T-cell (primary cell): Measurements from ENCODE around the gene CIZ1. TPM values are rescaled to one million over a fixed set of nuclear protein-coding genes. Genes with fewer than 3 reads are reported as not detected.
"Not testable (repeated sequence)": the region's sequence is repeated elsewhere in the genome, so short reads cannot be mapped to it uniquely, and the experiment has no call there.

Experiments used
- ATAC-seq, 4 experiments: fragments of 200-7000 bp in 3 of 4; fragments of 150-1000 bp in 1 of 4; cut with Tn5 transposase; replicated peaks in 1 of 4; 1 replicate in 3 of 4; 2 replicates in 1 of 4; pipeline ENCODE4 v1.10.0; 2021; ENCODE audit warnings: moderate library complexity in 3 of 4, mild to moderate bottlenecking in 2 of 4, moderate number of reproducible peaks in 1 of 4
- CTCF ChIA-PET, 2 donors: fragments of 300-600 bp; sonication (Branson Sonifier 250); formaldehyde crosslinking; loops; one replicate each; lab custom pipeline; 2022; ENCODE audit warnings: antibody characterized with exemption in 2 of 2; lab: Charles Lee
- POLR2A ChIA-PET, 2 donors: fragments of 300-600 bp; sonication (Branson Sonifier 250); formaldehyde crosslinking; loops; one replicate each; lab custom pipeline; 2022; ENCODE audit warnings: antibody characterized with exemption in 2 of 2; lab: Charles Lee
- DNase-seq, 35 experiments: peaks; one replicate each; pipeline versions ENCODE4 v3.0.0 to v3.0.0-alpha.2; 2013 to 2023
- H3K27ac ChIP-seq: one replicate; pipeline ENCODE4 v1.5.1; 2013; ENCODE audit warnings: low read length
- H3K27me3 ChIP-seq, 2 experiments: replicated peaks in 1 of 2; 1 replicate in 1 of 2; 2 replicates in 1 of 2; pipeline versions ENCODE4 v1.6.1 to v1.7.0; 2013; ENCODE audit warnings: low read length in 1 of 2, mixed read lengths in 1 of 2; ENCODE audit not compliant: control insufficient read depth in 2 of 2, insufficient read depth in 2 of 2; ENCODE audit errors: extremely low read depth in 1 of 2
- H3K36me3 ChIP-seq, 2 donors: 1 replicate in 1 of 2; 2 replicates in 1 of 2; pipeline versions ENCODE4 v1.6.1 to v1.7.0; 2013; ENCODE audit warnings: low read length in 1 of 2; ENCODE audit not compliant: control insufficient read depth in 2 of 2, insufficient read depth in 1 of 2; ENCODE audit errors: extremely low read depth in 1 of 2
- H3K4me1 ChIP-seq, 2 experiments: 1 replicate in 1 of 2; 2 replicates in 1 of 2; pipeline versions ENCODE4 v1.6.1 to v1.7.0; 2013; ENCODE audit warnings: low read length in 2 of 2, mixed read lengths in 1 of 2; ENCODE audit not compliant: insufficient read depth in 2 of 2, control insufficient read depth in 1 of 2; ENCODE audit errors: extremely low read depth in 1 of 2
- H3K4me3 ChIP-seq, 2 donors: 1 replicate in 1 of 2; 2 replicates in 1 of 2; pipeline versions ENCODE4 v1.5.1 to v1.7.0; 2013; ENCODE audit warnings: mild to moderate bottlenecking in 2 of 2, low read length in 1 of 2, moderate library complexity in 1 of 2; ENCODE audit not compliant: control insufficient read depth in 1 of 2; ENCODE audit errors: extremely low read depth in 1 of 2
- H3K9me3 ChIP-seq: 2 replicates; pipeline ENCODE4 v1.7.0; 2013
- H3K27ac Mint-ChIP-seq, 2 donors: one replicate each; pipeline ENCODE4 v1.8.0; 2020 to 2021; ENCODE audit warnings: mild to moderate bottlenecking in 2 of 2, mixed read lengths in 2 of 2
- H3K27me3 Mint-ChIP-seq, 2 donors: one replicate each; pipeline ENCODE4 v1.8.0; 2021 to 2022; ENCODE audit warnings: mixed read lengths in 2 of 2
- H3K36me3 Mint-ChIP-seq: one replicate; pipeline ENCODE4 v1.8.0; 2021; ENCODE audit warnings: mixed read lengths
- H3K4me1 Mint-ChIP-seq, 3 donors: one replicate each; pipeline ENCODE4 v1.8.0; 2020 to 2022; ENCODE audit warnings: mixed read lengths in 3 of 3, mild to moderate bottlenecking in 1 of 3
- H3K4me3 Mint-ChIP-seq, 3 donors: one replicate each; pipeline ENCODE4 v1.8.0; 2020 to 2022; ENCODE audit warnings: mild to moderate bottlenecking in 3 of 3, mixed read lengths in 3 of 3, moderate library complexity in 3 of 3
- H3K9me3 Mint-ChIP-seq, 3 donors: one replicate each; pipeline ENCODE4 v1.8.0; 2020 to 2022; ENCODE audit warnings: mixed read lengths in 3 of 3
- WGBS: methylation state at CpG from one replicate; pipeline ENCODE4 v1.1.5; 2013; ENCODE audit warnings: missing lambda C conversion rate; ENCODE audit not compliant: insufficient coverage; 5-methylcytosine and 5-hydroxymethylcytosine counted together
- total RNA-seq, 35 experiments: library from RNA in 6 of 35; stranded (reverse) in 6 of 35; fragments of 120-200 nt in 1 of 35; gene quantifications; one replicate each; pipeline versions ENCODE4 v1.2.1 to v1.2.4 and lab custom pipeline; 2013 to 2026

The CIZ1 gene
- total RNA-seq, 5 donors from 2014 or later (not counting 1 experiment from before 2014, with no cell fraction given), result 143 to 163 (median 150) TPM

DNA sequence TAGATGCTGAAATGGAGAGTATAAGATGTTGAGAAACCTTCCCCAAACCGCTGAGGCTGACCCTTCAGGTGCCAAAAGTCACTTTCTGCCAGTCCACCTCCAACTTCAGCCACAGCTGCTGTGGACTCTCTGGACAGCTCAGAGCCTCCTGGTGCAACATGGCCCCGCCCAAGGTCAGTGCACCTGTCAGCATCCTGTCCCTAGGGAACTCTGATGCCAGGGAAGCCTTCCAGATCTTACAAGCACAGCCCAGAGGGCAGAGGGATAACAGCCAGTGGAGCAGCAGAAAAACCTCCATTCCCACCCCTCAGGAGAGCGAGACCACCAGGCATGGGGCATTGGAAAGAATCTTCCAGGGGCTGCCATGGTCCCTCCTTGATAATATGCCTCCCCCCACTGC is 53.4 kb downstream of the CIZ1 start:
- Histone ChIP-seq H3K36me3 (no peaks in the 10 kb centered on the region), H3K27me3 (no peaks in the 10 kb centered on the region), H3K4me3 (no peak overlapping the region), H3K27ac (no peak overlapping the region), H3K4me1 (peaks cover 9 to 19% of the 10 kb centered on the region in 2 experiments), H3K9me3 (no peaks in the 10 kb centered on the region)
- DNase-seq (no peak), ATAC-seq (no peak)
- POLR2A ChIA-PET, result no interaction called here
- WGBS, result 92% methylated on average over 2 of the region's 3 CpGs
- H3K27ac Mint-ChIP-seq, result no peak overlapping the region
- no peak overlapping the region for H3K4me3 Mint-ChIP-seq
- no peaks in the 10 kb centered on the region for H3K9me3 Mint-ChIP-seq
- peaks cover 20 to 22% (median 21%) of the 10 kb centered on the region in 3 donors for H3K4me1 Mint-ChIP-seq
- no peaks in the 10 kb centered on the region for H3K36me3 Mint-ChIP-seq
- CTCF ChIA-PET, result no interaction called here
- peaks cover 0 to 6% of the 10 kb centered on the region in 2 donors for H3K27me3 Mint-ChIP-seq

GRCh38 chr9:128136816-128137793 is 54.3 kb downstream of the CIZ1 start:
- H3K4me1 Mint-ChIP-seq, result peaks cover 12 to 16% (median 13%) of the 10 kb centered on the region in 3 donors
- ChIA-PET POLR2A (no interaction called here), CTCF (no interaction called here)
- DNase-seq (no peak), ATAC-seq (no peak)
- WGBS, result 91% methylated on average over 11 of the region's 18 CpGs
- H3K36me3 Mint-ChIP-seq, result no peaks in the 10 kb centered on the region
- Histone ChIP-seq H3K9me3 (no peaks in the 10 kb centered on the region), H3K4me3 (no peak overlapping the region), H3K27me3 (peaks cover 0 to 5% of the 10 kb centered on the region in 2 experiments), H3K36me3 (no peaks in the 10 kb centered on the region), H3K4me1 (peaks cover 3 to 10% of the 10 kb centered on the region in 2 experiments), H3K27ac (no peak overlapping the region)
- no peaks in the 10 kb centered on the region for H3K9me3 Mint-ChIP-seq
- no peak overlapping the region for H3K4me3 Mint-ChIP-seq
- H3K27me3 Mint-ChIP-seq, result peaks cover 0 to 10% of the 10 kb centered on the region in 2 donors
- no peak overlapping the region for H3K27ac Mint-ChIP-seq

DNA sequence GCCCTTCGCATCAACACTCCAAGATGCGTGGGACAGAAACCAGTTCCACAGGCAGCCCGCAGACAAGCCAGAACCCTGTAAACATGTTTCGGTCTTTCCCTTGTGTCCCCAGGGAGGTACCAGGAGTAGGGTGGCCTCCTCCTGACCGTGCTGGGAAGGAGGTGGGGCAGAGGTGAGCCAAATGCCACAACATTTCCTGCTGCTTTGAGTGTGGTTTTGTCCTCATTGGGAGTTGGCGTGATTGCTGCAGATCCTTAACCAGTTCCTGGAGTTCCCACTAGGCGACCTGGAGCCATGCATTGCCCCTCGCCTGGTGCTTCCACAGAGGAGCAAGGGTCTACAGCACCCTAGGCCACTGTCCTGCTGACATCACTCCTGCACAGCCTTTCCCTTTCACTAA is 55.8 kb downstream of the CIZ1 start:
- POLR2A ChIA-PET, H3K27ac ChIP-seq, H3K4me3 Mint-ChIP-seq, DNase-seq, H3K4me3 ChIP-seq, H3K9me3 ChIP-seq, H3K36me3 ChIP-seq, ATAC-seq, H3K27ac Mint-ChIP-seq, H3K9me3 Mint-ChIP-seq, H3K4me1 ChIP-seq, CTCF ChIA-PET, H3K36me3 Mint-ChIP-seq: not testable (repeated sequence)
- H3K27me3 Mint-ChIP-seq, result peaks cover 0 to 10% of the 10 kb centered on the region in 2 donors
- peaks cover 0 to 17% of the 10 kb centered on the region in 2 experiments for H3K27me3 ChIP-seq
- WGBS, result 0% methylated on average over 1 of the region's 8 CpGs
- peaks cover 8 to 11% (median 8%) of the 10 kb centered on the region in 3 donors for H3K4me1 Mint-ChIP-seq

DNA sequence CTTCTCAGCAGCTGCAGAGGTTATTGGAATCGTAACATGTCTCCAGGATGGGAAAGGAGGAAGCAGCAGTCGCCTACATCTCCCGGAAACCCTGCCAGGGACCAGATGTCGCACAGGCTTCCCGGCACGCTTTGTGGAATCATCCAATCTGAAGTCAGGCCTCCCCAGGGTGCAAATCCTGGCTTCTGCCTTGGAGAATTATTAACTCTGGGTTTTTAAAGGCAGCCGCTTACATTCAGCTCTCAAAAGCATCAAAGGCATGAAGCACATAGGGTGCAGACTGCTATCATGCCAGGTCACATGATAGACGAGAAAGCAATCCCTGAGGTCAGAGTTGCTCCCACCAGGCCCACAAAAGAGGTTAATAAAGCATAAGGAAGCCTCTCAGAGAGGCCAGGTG is 59.2 kb downstream of the CIZ1 start:
- H3K9me3 ChIP-seq, H3K4me3 Mint-ChIP-seq, H3K4me3 ChIP-seq, H3K27ac Mint-ChIP-seq, CTCF ChIA-PET, ATAC-seq, H3K36me3 Mint-ChIP-seq, H3K9me3 Mint-ChIP-seq, DNase-seq, H3K36me3 ChIP-seq, POLR2A ChIA-PET, H3K27ac ChIP-seq: not testable (repeated sequence)
- H3K27me3 ChIP-seq, result peaks cover 0 to 17% of the 10 kb centered on the region in 2 experiments
- peaks cover 22 to 28% (median 27%) of the 10 kb centered on the region in 3 donors for H3K4me1 Mint-ChIP-seq
- peaks cover 5 to 18% of the 10 kb centered on the region in 2 experiments for H3K4me1 ChIP-seq
- H3K27me3 Mint-ChIP-seq, result peaks cover 0 to 10% of the 10 kb centered on the region in 2 donors
- 81% methylated on average over 6 of the region's 8 CpGs for WGBS

GRCh38 chr9:128131346-128131745 is 60.0 kb downstream of the CIZ1 start:
- ATAC-seq, H3K4me3 Mint-ChIP-seq, H3K9me3 ChIP-seq, H3K9me3 Mint-ChIP-seq, H3K27ac Mint-ChIP-seq, H3K36me3 ChIP-seq, H3K4me3 ChIP-seq, H3K36me3 Mint-ChIP-seq, DNase-seq, H3K27ac ChIP-seq: not testable (repeated sequence)
- Histone ChIP-seq H3K4me1 (peaks cover 6 to 26% of the 10 kb centered on the region in 2 experiments), H3K27me3 (peaks cover 0 to 17% of the 10 kb centered on the region in 2 experiments)
- WGBS, result 93% methylated on average over 5 of the region's 8 CpGs
- ChIA-PET CTCF (interaction anchor here in 1 of 2 donors (0.6 kb wide), 1 partner anchor 355 kb away, joined by 3 read pairs; no protein-coding TSS in a partner anchor), POLR2A (interaction anchor here in 1 of 2 donors (0.6 kb wide), 1 partner anchor 28 kb away, joined by 3 read pairs; no protein-coding TSS in a partner anchor)
- Mint-ChIP-seq H3K27me3 (peaks cover 0 to 10% of the 10 kb centered on the region in 2 donors), H3K4me1 (peaks cover 23 to 33% (median 29%) of the 10 kb centered on the region in 3 donors)

GRCh38 chr9:128130651-128131050 is 60.7 kb downstream of the CIZ1 start:
- Mint-ChIP-seq H3K4me1 (peaks cover 26 to 36% (median 31%) of the 10 kb centered on the region in 3 donors), H3K27me3 (peaks cover 0 to 10% of the 10 kb centered on the region in 2 donors)
- ATAC-seq, H3K36me3 Mint-ChIP-seq, DNase-seq, H3K4me3 ChIP-seq, H3K9me3 ChIP-seq, CTCF ChIA-PET, H3K27ac ChIP-seq, POLR2A ChIA-PET, H3K9me3 Mint-ChIP-seq, H3K4me3 Mint-ChIP-seq, H3K36me3 ChIP-seq, H3K27ac Mint-ChIP-seq: not testable (repeated sequence)
- WGBS, result 85% methylated on average over 4 of the region's 7 CpGs
- peaks cover 0 to 17% of the 10 kb centered on the region in 2 experiments for H3K27me3 ChIP-seq
- peaks cover 11 to 31% of the 10 kb centered on the region in 2 experiments for H3K4me1 ChIP-seq
